Loucy (cell line): ENCODE results near the gene HOXB3.

ENCODE experiments used
- H2AFZ ChIP-seq: fragments of 200-600 bp; sonication (generic); 2 replicates; pipeline ENCODE4 v1.6.0; 2016; ENCODE audit warnings: antibody characterized with exemption, mild to moderate bottlenecking, low read length, moderate library complexity
- H3F3A ChIP-seq: fragments of 200-600 bp; 2 replicates; pipeline ENCODE4 v1.6.0; 2016; ENCODE audit warnings: antibody characterized with exemption, low read depth, mild to moderate bottlenecking
- H3K27me3 ChIP-seq: fragments of 200-600 bp; sonication (generic); 2 replicates; pipeline ENCODE4 v1.6.1; 2014; ENCODE audit warnings: low read length, mild to moderate bottlenecking; ENCODE audit not compliant: insufficient read depth, poor library complexity, severe bottlenecking
- H3K36me3 ChIP-seq: fragments of 200-600 bp; sonication (generic); 2 replicates; pipeline ENCODE4 v1.6.1; 2016; ENCODE audit warnings: low read length; ENCODE audit not compliant: insufficient read depth
- H3K4me1 ChIP-seq: fragments of 200-600 bp; sonication (generic); 2 replicates; pipeline ENCODE4 v1.5.1; 2014; ENCODE audit warnings: low read length, mild to moderate bottlenecking; ENCODE audit not compliant: insufficient read depth, poor library complexity, severe bottlenecking
- H3K4me2 ChIP-seq: fragments of 200-600 bp; sonication (generic); 2 replicates; pipeline ENCODE4 v1.6.0; 2014; ENCODE audit warnings: antibody characterized with exemption, low read length, low read depth, mild to moderate bottlenecking; ENCODE audit not compliant: poor library complexity, severe bottlenecking
- H3K4me3 ChIP-seq: fragments of 200-600 bp; sonication (generic); 2 replicates; pipeline ENCODE4 v1.5.1; 2014; ENCODE audit warnings: low read length, mild to moderate bottlenecking, mixed read lengths; ENCODE audit not compliant: poor library complexity, severe bottlenecking
- H3K79me2 ChIP-seq: fragments of 200-600 bp; sonication (generic); 2 replicates; pipeline ENCODE4 v1.6.1; 2014; ENCODE audit warnings: low read length; ENCODE audit not compliant: insufficient read depth
- H3K9ac ChIP-seq: fragments of 200-600 bp; sonication (generic); 2 replicates; pipeline ENCODE4 v1.6.0; 2014; ENCODE audit warnings: mild to moderate bottlenecking, low read depth, low read length, moderate library complexity; ENCODE audit not compliant: poor library complexity, severe bottlenecking
- H3K9me2 ChIP-seq: fragments of 200-600 bp; sonication (generic); replicated peaks from 2 replicates; pipeline ENCODE4 v1.6.1; 2016; ENCODE audit warnings: low read depth, low read length, mixed read lengths
- H3K9me3 ChIP-seq: fragments of 200-600 bp; sonication (generic); 2 replicates; pipeline ENCODE4 v1.6.1; 2014; ENCODE audit warnings: mild to moderate bottlenecking, antibody characterized with exemption, low read length, low read depth; ENCODE audit not compliant: insufficient read depth
- H4K20me1 ChIP-seq: fragments of 200-600 bp; sonication (generic); 2 replicates; pipeline ENCODE4 v1.6.0; 2014; ENCODE audit warnings: antibody characterized with exemption, low read length, mild to moderate bottlenecking; ENCODE audit not compliant: insufficient read depth, poor library complexity, severe bottlenecking
- CTCF ChIP-seq: fragments of 200-600 bp; sonication (generic); conservative IDR thresholded peaks from 2 replicates; pipeline ENCODE4 v1.5.1; 2014; ENCODE audit warnings: mild to moderate bottlenecking, antibody characterized with exemption, low read length
- EZH2phosphoT487 ChIP-seq: fragments of 200-600 bp; IDR thresholded peaks from 2 replicates; pipeline ENCODE4 v1.6.1; 2018; ENCODE audit warnings: antibody characterized with exemption, mild to moderate bottlenecking, moderate library complexity, borderline replicate concordance

The HOXB3 gene

GRCh38 chr17:48553190-48553547 lies 36.9 kb downstream of the HOXB3 start:
- Histone ChIP-seq H2AFZ (no peak overlapping the region), H3K27me3 (no peaks in the 10 kb centered on the region), H3K79me2 (peaks cover 99% of the 10 kb centered on the region), H3K9me2 (no peaks in the 10 kb centered on the region), H3K9ac (no peak overlapping the region), H3K4me2 (no peak overlapping the region), H4K20me1 (peaks cover 86% of the 10 kb centered on the region), H3F3A (peaks cover 13% of the 10 kb centered on the region; the same call in 1 of the 2 replicates), H3K36me3 (peaks cover 89% of the 10 kb centered on the region), H3K4me1 (peaks cover 35% of the 10 kb centered on the region), H3K4me3 (no peak overlapping the region), H3K9me3 (no peaks in the 10 kb centered on the region)
- TF ChIP-seq EZH2phosphoT487: no peak
- no peak for TF ChIP-seq CTCF

GRCh38 chr17:48552466-48553189 lies 37.4 kb downstream of the HOXB3 start:
- no peak overlapping the region for H3K9ac ChIP-seq
- no peaks in the 10 kb centered on the region for H3K27me3 ChIP-seq
- peaks cover 18% of the 10 kb centered on the region; the same call in 1 of the 2 replicates for H3F3A ChIP-seq
- H3K36me3 ChIP-seq: peaks cover 86% of the 10 kb centered on the region
- H2AFZ ChIP-seq: no peak overlapping the region
- TF ChIP-seq CTCF: no peak
- no peak for TF ChIP-seq EZH2phosphoT487
- peaks cover 35% of the 10 kb centered on the region for H3K4me1 ChIP-seq
- no peaks in the 10 kb centered on the region for H3K9me2 ChIP-seq
- H4K20me1 ChIP-seq: peaks cover 81% of the 10 kb centered on the region
- no peak overlapping the region for H3K4me3 ChIP-seq
- H3K79me2 ChIP-seq: peaks cover 99% of the 10 kb centered on the region
- no peak overlapping the region for H3K4me2 ChIP-seq
- no peaks in the 10 kb centered on the region for H3K9me3 ChIP-seq

GRCh38 chr17:48551596-48552465 lies 38.2 kb downstream of the HOXB3 start:
- Histone ChIP-seq H3K4me3 (no peak overlapping the region), H3K9ac (no peak overlapping the region), H3K79me2 (peaks cover 95% of the 10 kb centered on the region), H3K4me2 (no peak overlapping the region), H3K36me3 (peaks cover 80% of the 10 kb centered on the region), H3K27me3 (no peaks in the 10 kb centered on the region), H3K9me3 (no peaks in the 10 kb centered on the region), H2AFZ (no peak overlapping the region), H3K4me1 (peaks cover 33% of the 10 kb centered on the region), H3F3A (peaks cover 24% of the 10 kb centered on the region), H4K20me1 (peaks cover 73% of the 10 kb centered on the region), H3K9me2 (no peaks in the 10 kb centered on the region)
- TF ChIP-seq EZH2phosphoT487 (no peak), CTCF (no peak)
